HEK293 (cell line): ENCODE results near the gene RPN1.
A peak's percentile ranks its signal among the peaks of the same experiment; 100 is the strongest.
"Not testable (repeated sequence)": the region's sequence is repeated elsewhere in the genome, so short reads cannot be mapped to it uniquely, and the experiment has no call there.

Experiments used
- CTCF ChIA-PET: fragments of 350-600 bp; formaldehyde crosslinking; extraction: SDS; loops from one replicate; lab custom pipeline; 2021; ENCODE audit warnings: antibody characterized with exemption; lab: Yijun Ruan, JAX
- POLR2A ChIA-PET: fragments of 300-600 bp; formaldehyde crosslinking; extraction: SDS; loops from one replicate; lab custom pipeline; 2020; ENCODE audit warnings: antibody characterized with exemption, inconsistent platforms; lab: Yijun Ruan, JAX
- H3K27ac ChIP-seq: fragments of 200-500 bp; sonication (Bioruptor generic); 2 replicates; pipeline ENCODE4 v1.5.1; 2014; ENCODE audit warnings: low read depth, low read length, control low read depth, inconsistent platforms; ENCODE audit errors: extremely low read depth
- H3K36me3 ChIP-seq, 2 experiments: fragments of 200-500 bp in 1 of 2; sonication (Bioruptor generic) in 1 of 2; 1 replicate in 1 of 2; 2 replicates in 1 of 2; pipeline ENCODE4 v1.5.1; 2014 to 2017; ENCODE audit warnings: inconsistent platforms in 2 of 2, low read length in 2 of 2; ENCODE audit not compliant: control insufficient read depth in 2 of 2, insufficient read depth in 1 of 2
- H3K4me1 ChIP-seq: fragments of 200-500 bp; sonication (Bioruptor generic); 2 replicates; pipeline ENCODE4 v1.5.1; 2014; ENCODE audit warnings: mild to moderate bottlenecking, low read length, inconsistent platforms; ENCODE audit not compliant: control insufficient read depth, insufficient read depth
- H3K4me3 ChIP-seq: 2 replicates; pipeline ENCODE4 v1.5.1; 2011; ENCODE audit warnings: low read depth, mild to moderate bottlenecking, control low read depth, low read length, moderate library complexity
- H3K9me3 ChIP-seq: fragments of 200-500 bp; sonication (Bioruptor generic); 2 replicates; pipeline ENCODE4 v1.5.1; 2014; ENCODE audit warnings: low read depth, low read length, inconsistent platforms; ENCODE audit not compliant: control insufficient read depth, insufficient read depth
- GLIS1 ChIP-seq: fragments of 450-650 bp; formaldehyde crosslinking; IDR thresholded peaks from 2 replicates; pipeline ENCODE4 v1.5.1; 2016; ENCODE audit warnings: missing biosample characterization, missing genetic modification characterization
- INSM2 ChIP-seq: fragments of 450-650 bp; formaldehyde crosslinking; IDR thresholded peaks from 2 replicates; pipeline ENCODE4 v1.5.1; 2016; ENCODE audit warnings: missing biosample characterization, missing genetic modification characterization
- KLF16 ChIP-seq: fragments of 450-650 bp; formaldehyde crosslinking; IDR thresholded peaks from 2 replicates; pipeline ENCODE4 v1.5.1; 2017; ENCODE audit warnings: missing biosample characterization, missing genetic modification characterization
- SCRT2 ChIP-seq: fragments of 450-650 bp; formaldehyde crosslinking; IDR thresholded peaks from 2 replicates; pipeline ENCODE4 v1.5.1; 2016; ENCODE audit warnings: missing biosample characterization, missing genetic modification characterization
- ZBTB7A ChIP-seq: fragments of 450-650 bp; formaldehyde crosslinking; IDR thresholded peaks from 2 replicates; pipeline ENCODE4 v1.5.1; 2016; ENCODE audit warnings: low read depth, missing biosample characterization, missing genetic modification characterization
- ZNF175 ChIP-seq: fragments of 450-650 bp; formaldehyde crosslinking; IDR thresholded peaks from 2 replicates; pipeline ENCODE4 v1.5.1; 2016; ENCODE audit warnings: missing biosample characterization, missing genetic modification characterization
- ZNF266 ChIP-seq: fragments of 450-650 bp; formaldehyde crosslinking; IDR thresholded peaks from 2 replicates; pipeline ENCODE4 v1.5.1; 2016; ENCODE audit warnings: missing biosample characterization, missing genetic modification characterization, low read depth
- ZNF280C ChIP-seq: fragments of 450-650 bp; formaldehyde crosslinking; IDR thresholded peaks from 2 replicates; pipeline ENCODE4 v1.5.1; 2016; ENCODE audit warnings: missing biosample characterization, missing genetic modification characterization
- ZNF292 ChIP-seq: fragments of 450-650 bp; formaldehyde crosslinking; IDR thresholded peaks from 2 replicates; pipeline ENCODE4 v1.5.1; 2016; ENCODE audit warnings: low read depth, missing biosample characterization, missing genetic modification characterization, borderline replicate concordance
- ZNF354C ChIP-seq: fragments of 450-650 bp; formaldehyde crosslinking; IDR thresholded peaks from 2 replicates; pipeline ENCODE4 v1.5.1; 2016; ENCODE audit warnings: missing biosample characterization, missing genetic modification characterization, low read depth, borderline replicate concordance
- ZNF664 ChIP-seq: fragments of 450-650 bp; formaldehyde crosslinking; IDR thresholded peaks from 2 replicates; pipeline ENCODE4 v1.5.1; 2016; ENCODE audit warnings: missing biosample characterization, missing genetic modification characterization
- ZNF837 ChIP-seq: fragments of 450-650 bp; formaldehyde crosslinking; IDR thresholded peaks from 2 replicates; pipeline ENCODE4 v1.5.1; 2016; ENCODE audit warnings: missing biosample characterization, missing genetic modification characterization
- TF ChIP-seq, protein P1 (sequence below): fragments of 450-650 bp; formaldehyde crosslinking; conservative IDR thresholded peaks from 2 replicates; pipeline ENCODE4 v1.5.1; 2016; ENCODE audit warnings: low read depth, missing biosample characterization, missing genetic modification characterization
- TF ChIP-seq, protein P2 (sequence below): fragments of 450-650 bp; formaldehyde crosslinking; IDR thresholded peaks from 2 replicates; pipeline ENCODE4 v1.5.1; 2017; ENCODE audit warnings: missing biosample characterization, missing genetic modification characterization

RPN1 gene

GRCh38 chr3:128680603-128681368 is 30.2 kb upstream of the RPN1 start (continued):
- TF ChIP-seq, protein P1, sequence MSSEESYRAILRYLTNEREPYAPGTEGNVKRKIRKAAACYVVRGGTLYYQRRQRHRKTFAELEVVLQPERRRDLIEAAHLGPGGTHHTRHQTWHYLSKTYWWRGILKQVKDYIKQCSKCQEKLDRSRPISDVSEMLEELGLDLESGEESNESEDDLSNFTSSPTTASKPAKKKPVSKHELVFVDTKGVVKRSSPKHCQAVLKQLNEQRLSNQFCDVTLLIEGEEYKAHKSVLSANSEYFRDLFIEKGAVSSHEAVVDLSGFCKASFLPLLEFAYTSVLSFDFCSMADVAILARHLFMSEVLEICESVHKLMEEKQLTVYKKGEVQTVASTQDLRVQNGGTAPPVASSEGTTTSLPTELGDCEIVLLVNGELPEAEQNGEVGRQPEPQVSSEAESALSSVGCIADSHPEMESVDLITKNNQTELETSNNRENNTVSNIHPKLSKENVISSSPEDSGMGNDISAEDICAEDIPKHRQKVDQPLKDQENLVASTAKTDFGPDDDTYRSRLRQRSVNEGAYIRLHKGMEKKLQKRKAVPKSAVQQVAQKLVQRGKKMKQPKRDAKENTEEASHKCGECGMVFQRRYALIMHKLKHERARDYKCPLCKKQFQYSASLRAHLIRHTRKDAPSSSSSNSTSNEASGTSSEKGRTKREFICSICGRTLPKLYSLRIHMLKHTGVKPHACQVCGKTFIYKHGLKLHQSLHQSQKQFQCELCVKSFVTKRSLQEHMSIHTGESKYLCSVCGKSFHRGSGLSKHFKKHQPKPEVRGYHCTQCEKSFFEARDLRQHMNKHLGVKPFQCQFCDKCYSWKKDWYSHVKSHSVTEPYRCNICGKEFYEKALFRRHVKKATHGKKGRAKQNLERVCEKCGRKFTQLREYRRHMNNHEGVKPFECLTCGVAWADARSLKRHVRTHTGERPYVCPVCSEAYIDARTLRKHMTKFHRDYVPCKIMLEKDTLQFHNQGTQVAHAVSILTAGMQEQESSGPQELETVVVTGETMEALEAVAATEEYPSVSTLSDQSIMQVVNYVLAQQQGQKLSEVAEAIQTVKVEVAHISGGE (tag by site-specific recombination) = peak; percentile 82
- TF ChIP-seq ZNF280C (no peak), KLF16 (tag by site-specific recombination) (peak; percentile 38; the same call in 1 of the 2 replicates), ZNF175 (no peak)
- TF ChIP-seq, protein P2, sequence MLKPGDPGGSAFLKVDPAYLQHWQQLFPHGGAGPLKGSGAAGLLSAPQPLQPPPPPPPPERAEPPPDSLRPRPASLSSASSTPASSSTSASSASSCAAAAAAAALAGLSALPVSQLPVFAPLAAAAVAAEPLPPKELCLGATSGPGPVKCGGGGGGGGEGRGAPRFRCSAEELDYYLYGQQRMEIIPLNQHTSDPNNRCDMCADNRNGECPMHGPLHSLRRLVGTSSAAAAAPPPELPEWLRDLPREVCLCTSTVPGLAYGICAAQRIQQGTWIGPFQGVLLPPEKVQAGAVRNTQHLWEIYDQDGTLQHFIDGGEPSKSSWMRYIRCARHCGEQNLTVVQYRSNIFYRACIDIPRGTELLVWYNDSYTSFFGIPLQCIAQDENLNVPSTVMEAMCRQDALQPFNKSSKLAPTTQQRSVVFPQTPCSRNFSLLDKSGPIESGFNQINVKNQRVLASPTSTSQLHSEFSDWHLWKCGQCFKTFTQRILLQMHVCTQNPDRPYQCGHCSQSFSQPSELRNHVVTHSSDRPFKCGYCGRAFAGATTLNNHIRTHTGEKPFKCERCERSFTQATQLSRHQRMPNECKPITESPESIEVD (tag by site-specific recombination) = no peak

GRCh38 chr3:128679338-128679737 is 28.7 kb upstream of the RPN1 start:
- no peak for TF ChIP-seq INSM2
- TF ChIP-seq ZNF837 (tag by site-specific recombination) = no peak
- no peak for TF ChIP-seq ZNF266
- no peak for TF ChIP-seq ZBTB7A
- TF ChIP-seq ZNF664 = no peak
- TF ChIP-seq ZNF292 = no peak
- no peak for TF ChIP-seq ZNF354C (tag by site-specific recombination)
- no peak for TF ChIP-seq SCRT2 (tag by site-specific recombination)
- Histone ChIP-seq H3K9me3 (no peaks in the 10 kb centered on the region), H3K27ac (no peak overlapping the region), H3K4me3 (no peak overlapping the region), H3K4me1 (no peaks in the 10 kb centered on the region), H3K36me3 (no peaks in the 10 kb centered on the region)
- ChIA-PET POLR2A (interaction anchor here (1.8 kb wide), 1 partner anchor 29 kb away, joined by 9 read pairs; the partner anchor contains the start of gene RPN1), CTCF (interaction anchor here (0.7 to 2.8 kb wide), 3 partner anchors 19 to 643 kb away, joined by 3 to 11 read pairs (median 4); no protein-coding TSS in a partner anchor)

DNA sequence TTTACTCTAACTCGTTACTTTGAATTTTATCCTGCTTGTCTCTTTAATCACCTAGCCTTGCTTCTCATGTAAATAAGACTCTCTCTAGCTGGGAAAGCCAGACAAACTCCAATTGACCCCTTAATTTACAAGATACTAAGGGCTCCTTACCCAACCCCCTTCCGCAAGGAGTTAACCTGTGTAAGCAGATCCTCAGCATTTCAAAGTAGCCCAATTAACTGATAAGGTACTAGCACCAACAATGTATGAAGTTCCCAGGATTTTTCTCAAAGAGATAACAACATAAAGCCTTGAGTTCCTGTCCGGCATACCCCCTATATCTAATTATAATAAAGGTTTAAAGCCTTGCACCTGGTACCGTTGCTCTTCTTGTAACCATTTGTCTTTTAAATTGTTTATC is 25.2 kb upstream of the RPN1 start:
- H3K4me3 ChIP-seq, CTCF ChIA-PET, H3K27ac ChIP-seq, H3K4me1 ChIP-seq, H3K9me3 ChIP-seq, POLR2A ChIA-PET, H3K36me3 ChIP-seq: not testable (repeated sequence)
- 0 out of 2 replicates have a peak, but pooled peaks have one; percentile 0 for TF ChIP-seq GLIS1 (tag by site-specific recombination)
